ENCODE results near the gene RAB11FIP3.

Gene RAB11FIP3

GRCh38 chr16:519841-520687 lies 94.6 kb downstream of the RAB11FIP3 start:
- DNase-seq, result no peak

DNA sequence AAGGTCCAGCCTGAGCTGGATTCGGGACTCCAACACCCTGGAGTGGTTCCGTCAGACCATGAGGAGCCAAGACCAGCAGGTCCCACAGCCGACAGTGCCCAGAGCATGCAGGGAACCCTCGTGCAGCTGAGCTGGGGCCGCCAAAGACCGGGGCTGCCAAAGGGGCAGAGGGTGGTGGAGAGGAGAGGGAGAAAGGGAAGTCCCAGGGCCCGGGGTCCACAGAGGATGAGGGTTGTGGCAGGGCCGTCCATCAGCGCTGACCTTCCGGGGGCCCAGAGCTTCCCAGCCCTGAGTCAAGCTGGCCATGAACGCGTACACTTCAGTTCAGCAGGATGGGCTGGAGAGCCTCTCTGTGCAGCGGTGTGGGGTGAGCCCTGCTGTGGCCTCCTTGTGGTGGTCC lies 95.4 kb downstream of the RAB11FIP3 start:
- DNase-seq, result no peak

DNA sequence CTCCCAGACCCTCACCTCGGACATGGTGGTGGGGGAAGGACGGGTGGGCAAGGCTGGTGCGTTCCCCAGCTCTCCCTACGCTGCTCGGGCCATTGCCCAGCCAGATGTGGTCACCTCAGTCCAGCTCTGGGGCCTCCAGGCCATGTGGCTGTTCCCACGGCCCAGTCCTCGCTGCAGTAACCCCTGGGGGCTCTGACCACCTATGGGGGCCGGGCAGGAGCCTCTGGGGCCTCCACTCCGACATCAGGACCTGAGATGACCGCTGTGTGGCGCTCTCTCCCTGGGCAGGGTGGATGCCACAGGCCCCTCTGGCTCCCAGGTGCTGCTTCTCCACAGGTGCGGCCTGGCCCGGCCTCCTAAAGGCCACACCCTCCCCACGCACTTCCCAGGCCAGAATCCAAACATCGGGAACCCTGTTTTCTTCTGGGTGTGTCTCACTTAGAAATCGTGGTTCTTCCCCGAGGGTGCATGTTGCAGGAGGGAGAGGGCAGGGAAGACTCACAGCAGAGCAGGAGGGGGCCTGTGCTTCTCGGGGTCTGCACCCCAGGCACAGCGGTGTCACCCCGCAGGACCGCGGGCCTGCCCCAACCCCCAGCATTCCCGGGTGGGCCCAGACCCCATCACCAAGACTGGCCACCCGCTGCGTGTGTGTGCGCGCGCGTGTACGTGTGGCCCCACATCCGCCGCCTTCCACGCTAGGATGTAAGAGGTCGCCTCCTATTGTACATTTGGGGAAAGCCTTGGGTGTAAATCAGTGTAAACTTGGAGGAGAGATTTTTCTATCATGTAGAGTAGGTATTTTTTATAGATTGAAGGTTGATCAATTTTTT lies 96.1 kb downstream of the RAB11FIP3 start:
- no peak for DNase-seq

- no peak for DNase-seq
These were observed 97.1 kb downstream of the RAB11FIP3 start for GRCh38 chr16:522320-523096.

GRCh38 chr16:523097-523741 lies 97.8 kb downstream of the RAB11FIP3 start:
- DNase-seq, result no peak

DNA sequence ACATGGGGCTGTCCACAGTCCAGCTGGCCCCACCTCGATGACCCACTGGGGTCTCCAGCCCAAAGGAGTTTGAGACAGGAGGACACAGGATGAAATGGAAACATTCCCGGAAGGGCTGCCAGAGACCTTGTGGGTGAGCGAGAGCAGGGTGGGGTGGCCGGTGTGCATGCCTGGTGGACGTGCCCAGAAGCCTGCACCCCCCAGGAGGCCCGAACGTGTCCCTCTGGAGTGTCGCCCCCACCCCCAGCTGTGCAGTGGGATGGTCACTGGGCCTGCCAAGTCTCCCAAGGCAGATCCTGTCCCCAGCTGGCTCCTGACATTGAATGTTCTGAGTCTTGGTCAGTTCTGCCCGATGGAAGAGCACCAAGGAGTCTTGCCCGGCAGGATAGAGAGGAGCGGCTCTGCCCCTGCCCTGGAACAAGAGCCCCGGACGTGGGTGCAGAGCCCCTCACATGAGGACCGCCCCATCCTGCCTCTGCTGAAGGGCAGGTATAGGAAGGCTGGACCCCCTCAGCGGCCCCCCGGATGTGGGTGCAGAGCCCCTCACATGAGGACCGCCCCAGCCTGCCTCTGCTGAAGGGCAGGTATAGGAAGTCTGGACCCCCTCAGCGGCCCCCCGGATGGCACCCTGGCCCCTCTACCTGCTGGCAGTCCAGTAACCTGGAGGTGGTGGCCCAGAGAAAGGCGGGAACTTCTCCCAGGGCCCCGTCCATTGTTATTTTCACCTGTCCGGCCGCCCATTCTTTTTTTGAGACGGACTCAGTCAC lies 99.0 kb downstream of the RAB11FIP3 start:
- no peak for DNase-seq

GRCh38 chr16:525123-525519 lies 99.7 kb downstream of the RAB11FIP3 start:
- DNase-seq, result no peak

DNA sequence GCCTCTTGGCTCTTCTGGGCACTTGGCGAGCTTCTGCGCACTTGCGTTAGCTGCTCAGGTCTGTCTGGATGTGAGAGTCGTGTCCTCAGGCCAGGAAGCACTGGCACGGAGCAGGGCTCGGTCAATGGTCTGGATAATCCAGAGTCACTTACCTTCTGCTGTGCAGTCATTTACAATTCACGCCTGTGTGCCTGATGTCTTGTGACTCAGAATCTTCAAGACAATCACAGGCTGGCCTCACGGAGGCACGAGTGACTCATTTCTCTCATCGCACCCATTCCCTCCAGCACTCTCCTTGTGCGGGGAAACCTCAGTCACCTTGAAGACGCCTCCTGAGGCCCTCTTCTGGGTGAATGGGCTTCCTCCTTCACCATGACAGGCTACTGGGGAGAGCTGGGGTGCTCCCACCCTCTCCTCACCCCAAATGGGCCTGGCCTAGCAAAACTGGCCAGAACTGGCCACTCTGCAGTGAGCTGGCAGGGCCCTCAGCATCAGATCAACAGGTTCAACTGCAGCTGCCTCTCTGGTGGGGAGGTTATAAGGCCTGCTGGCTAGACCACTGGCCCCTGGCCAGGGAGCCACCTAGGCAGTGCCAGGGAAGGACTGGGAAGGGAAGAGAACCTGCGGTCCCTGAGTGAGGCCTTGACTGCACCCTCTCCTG lies 100.2 kb downstream of the RAB11FIP3 start:
- DNase-seq, result peak in 1 of 2 donors; percentile 36

DNA sequence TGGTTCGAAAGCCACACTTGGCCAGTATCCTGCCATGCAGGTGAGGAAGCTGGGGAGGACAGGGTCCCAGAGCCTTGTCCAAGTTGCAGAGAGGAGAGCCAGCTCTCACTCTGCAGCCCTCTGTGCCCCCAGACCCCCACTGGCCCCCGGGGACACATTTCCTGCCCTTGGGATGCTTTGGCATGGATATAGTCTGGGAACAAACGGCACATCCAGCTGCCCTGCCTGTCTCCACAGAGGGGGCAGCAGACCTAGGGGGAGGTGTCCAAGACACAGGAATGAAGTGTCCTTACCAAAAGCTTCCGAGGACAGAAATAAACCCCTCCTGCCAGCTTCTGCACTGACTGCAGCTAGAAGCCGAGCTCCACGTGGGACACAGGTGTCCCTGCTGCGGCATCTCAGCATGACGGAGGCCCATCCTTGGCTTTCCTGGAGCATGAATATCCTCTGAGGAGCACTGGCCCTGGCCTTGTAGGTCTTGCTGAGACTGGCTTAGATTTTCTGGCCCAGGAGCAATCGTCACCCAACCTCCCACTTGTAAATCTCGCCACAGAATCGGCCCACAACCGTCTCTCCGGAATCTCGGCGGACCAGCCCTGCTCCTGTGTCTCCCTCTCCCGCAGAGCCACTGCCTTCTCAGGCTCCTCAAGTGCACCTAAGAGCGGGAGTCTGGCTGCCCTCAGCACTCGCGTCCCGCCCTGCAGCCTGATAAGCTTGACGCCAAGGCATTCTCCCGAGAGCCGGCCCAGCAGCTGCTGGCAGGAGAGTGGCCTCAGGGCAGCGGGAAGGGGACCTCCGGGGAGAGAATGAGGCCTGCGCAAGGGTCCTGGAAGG lies 100.9 kb downstream of the RAB11FIP3 start:
- DNase-seq, result no peak

GRCh38 chr16:527015-527903 lies 101.8 kb downstream of the RAB11FIP3 start, which contains the start of gene CAPN15:
CAPN15 (plus strand) TSS chr16:527712; CDS start chr16:546839, 19,127 bp downstream.
- peak; percentile 83 to 86 for DNase-seq

GRCh38 chr16:528111-529011 lies 102.9 kb downstream of the RAB11FIP3 start:
- peak; percentile 30 to 44 for DNase-seq

DNA sequence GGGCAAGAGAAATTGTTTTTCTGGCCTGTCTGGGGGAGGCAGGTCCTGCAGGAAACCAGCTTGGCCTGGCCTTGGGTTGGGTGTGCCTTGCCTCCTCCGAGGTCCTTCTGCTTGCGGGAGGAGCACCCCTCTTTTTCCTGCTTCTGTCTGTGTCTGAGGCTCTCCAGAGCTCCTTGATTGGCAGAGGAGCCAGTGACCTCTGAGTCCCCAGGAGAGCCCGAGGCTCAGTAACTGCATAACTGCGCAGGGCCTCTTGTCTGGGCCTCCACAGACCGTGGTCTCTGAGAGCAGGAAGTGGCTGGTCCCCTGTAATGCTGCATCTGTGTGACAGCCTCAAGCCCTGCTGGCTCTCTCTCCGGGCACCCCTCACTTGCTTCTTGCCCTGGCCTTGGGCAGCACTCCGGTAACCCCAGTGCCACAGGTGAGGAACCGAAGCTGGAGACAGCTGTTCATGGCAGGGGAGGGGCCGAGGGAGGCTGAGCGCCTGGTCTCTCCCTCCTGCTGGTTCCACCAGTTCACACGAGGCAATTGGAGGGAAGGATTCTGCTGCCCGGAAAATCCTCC lies 103.6 kb downstream of the RAB11FIP3 start:
- DNase-seq, result peak; percentile 20 to 43

DNA sequence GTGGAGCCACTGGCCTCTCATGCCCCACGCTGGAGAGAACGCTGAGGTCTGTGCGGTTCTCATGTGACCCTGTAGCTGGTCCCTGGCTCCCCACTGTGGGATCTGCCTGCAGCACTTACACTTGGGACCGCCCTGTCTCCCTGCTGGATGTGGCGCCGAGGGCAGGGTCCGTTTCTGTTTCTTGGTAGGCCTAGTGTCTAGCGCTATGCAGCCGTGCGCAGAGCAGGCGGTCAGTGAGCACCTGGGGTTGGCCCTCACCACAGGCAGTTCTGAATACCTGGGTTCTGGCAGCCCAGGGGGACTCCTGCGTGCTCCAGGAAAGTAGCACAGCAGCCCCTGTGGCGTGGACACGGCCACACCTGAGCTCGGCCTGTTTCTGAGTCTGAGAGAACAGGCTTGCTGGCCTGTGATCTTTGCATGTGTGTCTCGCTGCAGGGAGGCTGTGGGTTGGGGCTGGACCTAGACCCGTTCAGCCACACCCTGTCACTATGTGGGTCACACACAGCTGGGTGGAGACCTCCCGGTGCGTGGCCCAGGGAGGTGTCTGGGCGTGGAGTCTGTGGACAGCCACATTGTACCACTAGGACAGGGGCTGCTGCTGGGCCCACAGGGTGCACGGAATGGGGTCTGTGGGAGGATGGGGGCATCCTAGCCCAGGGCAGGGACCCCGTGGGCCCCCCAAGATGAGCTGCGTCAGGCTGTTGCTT lies 104.8 kb downstream of the RAB11FIP3 start:
- no peak for DNase-seq

DNA sequence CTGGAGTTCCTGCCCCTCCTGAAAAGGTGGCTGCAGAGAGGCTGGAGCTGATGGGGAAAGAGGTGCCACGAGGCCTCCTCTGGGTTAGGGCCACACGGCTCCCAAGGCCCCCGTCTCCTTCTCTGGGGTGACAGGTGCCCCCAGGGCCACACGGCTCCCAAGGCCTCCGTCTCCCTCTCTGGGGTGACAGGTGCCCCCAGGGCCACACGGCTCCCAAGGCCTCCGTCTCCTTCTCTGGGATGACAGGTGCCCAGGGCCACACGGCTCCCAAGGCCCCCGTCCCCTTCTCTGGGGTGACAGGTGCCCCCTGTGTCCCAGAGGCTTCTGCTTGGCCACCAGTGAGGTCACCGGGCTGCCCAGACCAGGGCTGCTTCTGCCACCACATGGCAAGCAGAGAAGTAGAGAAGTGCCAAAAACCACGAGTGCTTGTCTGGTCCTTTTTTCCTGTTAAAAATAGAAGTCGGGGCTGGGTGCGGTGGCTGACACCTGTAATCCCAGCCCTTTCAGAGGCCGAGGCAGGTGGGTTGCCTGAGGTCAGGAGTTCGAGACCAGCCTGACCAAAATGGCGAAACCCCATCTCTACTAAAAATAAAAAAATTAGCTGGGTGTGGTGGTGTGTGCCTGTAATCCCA lies 106.2 kb downstream of the RAB11FIP3 start:
- DNase-seq, result no peak

GRCh38 chr16:533391-534123 lies 108.1 kb downstream of the RAB11FIP3 start:
- no peak for DNase-seq

GRCh38 chr16:534135-534534 lies 108.7 kb downstream of the RAB11FIP3 start:
- no peak for DNase-seq

Measured in CD4-positive, alpha-beta T cell treated with Interleukin-4 for 1 hour (primary cell).